HTR-8/SVneo (cell line): ENCODE measurements around the gene EGR2.

ENCODE experiments used
- DNase-seq: peaks from one replicate; pipeline ENCODE4 v3.0.0; 2011; ENCODE audit warnings: low spot score, mixed read lengths; ENCODE audit not compliant: insufficient read length
- FAIRE-seq: peaks from 2 replicates; lab custom pipeline; 2011; peaks lifted over from hg19 to GRCh38; lab: Jason Lieb, UNC

EGR2 gene

DNA sequence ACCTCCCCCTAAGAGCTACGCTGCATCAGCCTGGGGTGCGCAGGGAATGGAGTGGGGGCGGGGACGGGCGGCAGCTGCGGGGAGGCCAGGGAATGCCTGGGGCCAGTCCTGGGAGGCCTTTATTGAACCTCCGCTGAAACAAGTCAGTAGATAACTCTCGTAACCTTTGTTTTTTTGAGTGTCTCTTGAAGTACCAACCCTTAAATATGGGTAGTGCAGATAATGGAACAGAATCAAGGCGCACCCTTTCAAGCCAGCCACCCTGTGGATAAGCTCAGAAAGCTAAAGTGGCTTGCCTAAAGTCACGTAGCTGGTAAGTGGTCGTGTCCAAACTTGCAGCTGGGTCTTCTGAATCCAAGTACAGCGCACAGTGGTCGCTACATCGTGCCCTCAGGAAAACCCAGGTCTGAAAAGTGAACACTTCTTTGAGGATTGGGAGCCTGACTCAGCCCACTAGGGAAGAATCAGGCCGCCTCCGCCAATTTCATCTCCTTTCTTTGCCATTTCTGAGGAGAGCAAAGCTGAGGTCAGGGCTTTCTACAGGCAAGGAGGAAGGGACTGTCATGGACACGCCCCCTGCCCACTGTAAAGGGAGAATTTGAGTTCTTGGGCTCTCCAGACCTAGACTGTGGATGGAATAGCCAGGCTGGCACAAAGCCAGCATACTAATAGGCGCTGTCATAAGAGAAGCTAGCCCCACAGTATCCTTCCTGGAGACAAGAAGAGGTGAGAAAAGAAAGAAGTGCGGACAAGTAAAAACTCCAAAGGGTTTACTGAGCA is 3.2 kb upstream of the EGR2 start:
- DNase-seq, result no peak
- no peak for FAIRE-seq

DNA sequence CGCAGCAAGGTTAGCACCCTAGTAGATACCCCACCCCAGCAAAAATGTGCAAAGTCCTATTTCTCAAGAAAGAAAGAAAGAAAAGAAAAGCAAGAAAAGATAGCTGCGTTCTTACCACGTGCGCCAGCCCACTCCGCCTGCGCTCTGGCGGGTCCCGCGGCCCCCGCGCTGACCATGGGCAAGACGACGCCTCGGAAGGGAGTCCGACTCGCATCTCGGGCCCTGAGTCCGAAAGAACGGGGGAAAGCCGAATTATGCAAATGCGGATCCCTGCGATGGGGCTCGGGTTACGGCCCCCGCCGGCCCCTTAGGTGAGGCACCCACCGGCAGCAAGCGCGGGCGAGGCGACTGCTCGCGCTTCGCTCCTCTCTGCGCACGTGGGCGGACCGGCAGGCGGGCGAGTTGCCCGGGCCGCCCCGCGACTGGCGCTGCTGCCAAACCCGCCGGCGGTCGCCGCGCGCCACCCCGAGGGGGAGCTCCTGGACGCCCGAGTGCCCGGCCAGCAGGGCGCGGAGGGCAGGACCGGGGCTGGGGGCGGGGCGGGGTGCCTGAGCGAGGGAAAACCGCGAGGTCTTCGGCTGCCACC is 2.4 kb upstream of the EGR2 start:
- DNase-seq (no peak), FAIRE-seq (no peak)

DNA sequence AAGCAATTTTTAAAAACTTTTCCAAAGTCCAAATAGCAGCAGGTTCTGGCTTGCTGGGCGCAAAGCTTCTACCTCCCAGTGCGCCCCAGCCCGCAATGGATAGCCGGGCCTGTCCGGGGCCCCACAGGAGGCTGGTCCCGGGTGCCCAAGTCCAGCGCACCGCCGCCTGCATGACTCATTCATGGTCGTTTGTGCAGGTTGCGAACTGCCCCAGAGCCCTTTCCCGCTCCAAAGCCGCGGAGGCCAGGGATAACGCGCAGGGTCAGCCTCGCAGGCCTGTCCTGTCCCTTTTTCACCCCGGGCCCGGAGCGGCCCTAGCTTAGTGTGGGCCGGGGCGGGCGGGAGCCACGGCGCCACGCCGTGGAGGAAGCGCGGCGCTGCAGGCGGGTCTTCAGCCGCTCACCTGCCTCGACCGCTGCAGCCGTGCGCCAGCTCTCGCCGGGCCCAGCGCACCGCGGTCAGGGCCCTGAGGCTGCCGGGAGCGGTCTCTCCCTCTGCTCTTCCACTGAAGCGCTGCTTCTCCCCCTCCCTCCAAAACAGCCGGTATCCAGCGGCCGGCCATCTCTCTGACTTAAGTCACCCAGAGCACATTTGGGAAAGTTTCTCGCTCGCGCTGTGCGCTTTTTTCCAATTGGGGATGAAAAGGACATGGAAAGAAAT is 1.7 kb upstream of the EGR2 start:
- DNase-seq (peak; percentile 72), FAIRE-seq (no peak)

DNA sequence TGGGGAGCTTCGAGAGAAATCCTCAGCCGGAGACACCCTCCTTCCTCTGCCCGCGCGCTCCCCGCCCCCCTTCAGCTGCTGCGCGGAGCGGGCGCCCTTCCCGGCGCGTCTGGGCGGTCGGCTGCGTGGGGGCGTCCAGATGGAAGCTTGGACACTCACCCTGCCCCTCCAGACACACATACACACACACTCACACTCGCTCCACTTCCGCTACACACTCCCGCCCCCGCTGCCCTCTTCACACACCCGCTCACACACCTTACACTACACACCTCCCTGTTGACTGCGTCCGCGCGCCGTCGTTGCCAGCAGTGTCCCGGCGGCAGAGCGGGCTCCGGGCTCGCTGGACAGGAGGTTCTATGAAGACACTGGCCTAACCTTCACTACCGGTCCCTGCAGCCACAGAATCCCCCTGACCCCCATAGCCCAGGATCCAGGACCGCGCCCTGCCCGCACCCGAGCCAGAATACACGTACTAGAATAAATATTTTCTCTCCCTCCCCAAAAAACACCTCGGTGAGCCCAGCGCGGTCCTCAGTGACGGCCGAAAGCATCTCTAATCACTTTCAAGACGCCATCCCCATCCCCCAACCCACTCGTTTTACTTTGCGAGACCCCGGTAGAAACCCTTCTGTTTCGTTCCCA is 1.1 kb upstream of the EGR2 start:
- DNase-seq (no peak), FAIRE-seq (peak; percentile 52)

DNA sequence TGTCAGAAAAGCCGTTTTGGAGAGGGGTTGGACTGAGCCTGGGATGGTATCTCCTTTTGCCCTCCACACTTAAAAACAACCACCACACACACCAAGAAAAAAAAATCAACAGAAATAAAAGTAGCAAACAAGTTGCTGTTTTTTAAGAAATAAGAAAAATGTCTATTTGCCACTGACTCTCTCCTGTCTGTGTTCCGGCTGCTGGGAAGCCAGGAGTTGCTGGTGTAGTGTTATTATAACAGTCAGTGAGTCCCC is 163 bp downstream of the EGR2 start:
- DNase-seq (no peak), FAIRE-seq (no peak)

DNA sequence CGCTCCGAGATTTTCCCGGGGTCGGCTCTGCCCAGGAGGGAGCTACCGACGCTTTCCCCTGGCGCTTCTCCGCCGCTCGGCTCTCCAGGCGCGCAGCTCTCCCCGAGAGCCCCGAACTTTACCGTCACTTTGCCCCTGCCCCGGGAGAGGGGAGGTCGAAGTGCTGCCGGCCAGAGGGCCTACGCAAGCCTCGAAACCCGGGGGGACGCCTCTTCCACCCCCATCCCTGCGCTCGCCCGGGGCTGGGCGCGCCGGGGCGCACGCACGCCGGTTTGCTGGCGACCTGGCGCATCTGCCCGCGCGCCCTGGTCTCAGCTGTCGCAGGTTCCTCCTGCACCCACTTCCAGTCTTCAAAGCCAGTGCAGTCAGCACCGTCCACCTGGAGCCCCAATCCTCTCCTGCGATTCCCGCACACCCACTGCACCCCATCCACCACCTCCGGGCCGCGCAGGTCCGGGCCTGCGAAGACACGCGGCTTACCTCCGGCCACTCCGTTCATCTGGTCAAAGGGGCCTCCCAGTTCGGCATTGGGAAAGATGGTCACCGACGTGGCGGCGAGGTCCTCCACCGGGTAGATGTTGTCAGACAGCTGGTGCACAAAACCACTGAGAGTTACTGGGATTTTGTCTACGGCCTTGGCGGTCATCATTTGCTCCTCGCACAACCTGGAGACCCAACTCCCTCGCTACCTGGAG is 638 bp downstream of the EGR2 start:
- FAIRE-seq (no peak), DNase-seq (no peak)

DNA sequence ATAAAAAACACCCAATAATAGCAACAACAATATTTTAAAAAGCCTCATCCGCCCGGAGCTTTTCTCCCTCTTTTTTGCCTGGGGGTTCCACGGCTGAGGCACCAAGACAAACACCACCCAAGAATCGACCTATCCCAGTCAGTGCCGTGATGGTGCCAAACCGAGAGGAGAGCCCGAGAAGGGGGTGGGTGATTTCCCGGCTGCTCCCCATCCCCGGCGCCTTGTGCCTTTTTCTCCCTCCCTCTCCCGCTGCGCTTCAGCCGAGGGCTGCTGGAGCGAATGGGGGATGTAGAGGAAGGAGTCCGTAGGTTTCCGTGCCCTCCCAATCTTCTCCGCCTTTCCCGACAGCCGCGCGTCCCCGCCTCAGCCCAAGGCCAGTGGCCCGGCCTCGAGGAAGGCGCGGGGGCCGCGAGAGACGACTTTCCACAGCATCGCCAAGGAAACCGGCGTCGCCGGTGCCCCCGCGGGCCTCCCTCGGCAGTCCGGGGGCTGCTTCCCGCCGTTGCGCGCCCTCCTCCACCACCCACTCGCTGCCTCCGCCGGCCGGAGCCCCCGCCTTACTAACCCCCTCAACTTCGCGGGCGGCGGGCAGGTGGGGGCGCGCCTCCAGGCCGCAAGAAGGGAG is 1.3 kb downstream of the EGR2 start:
- no peak for FAIRE-seq
- DNase-seq, result no peak

DNA sequence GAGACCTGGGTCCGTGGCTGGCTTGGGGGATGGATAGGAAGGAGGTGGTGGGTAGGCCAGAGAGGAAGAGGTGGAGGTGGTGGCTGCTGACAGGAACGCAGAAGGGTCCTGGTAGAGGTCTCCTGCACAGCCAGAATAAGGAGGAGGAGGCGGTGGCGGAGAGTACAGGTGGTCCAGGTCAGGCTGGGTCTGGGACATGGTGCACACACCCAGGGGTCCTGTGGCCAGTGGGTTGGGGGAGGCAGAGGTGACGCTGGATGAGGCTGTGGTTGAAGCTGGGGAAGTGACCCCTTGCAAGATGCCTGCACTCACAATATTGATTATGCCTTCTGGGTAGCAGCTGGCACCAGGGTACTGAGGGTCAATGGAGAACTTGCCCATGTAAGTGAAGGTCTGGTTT is 2.2 kb downstream of the EGR2 start:
- no peak for FAIRE-seq

DNA sequence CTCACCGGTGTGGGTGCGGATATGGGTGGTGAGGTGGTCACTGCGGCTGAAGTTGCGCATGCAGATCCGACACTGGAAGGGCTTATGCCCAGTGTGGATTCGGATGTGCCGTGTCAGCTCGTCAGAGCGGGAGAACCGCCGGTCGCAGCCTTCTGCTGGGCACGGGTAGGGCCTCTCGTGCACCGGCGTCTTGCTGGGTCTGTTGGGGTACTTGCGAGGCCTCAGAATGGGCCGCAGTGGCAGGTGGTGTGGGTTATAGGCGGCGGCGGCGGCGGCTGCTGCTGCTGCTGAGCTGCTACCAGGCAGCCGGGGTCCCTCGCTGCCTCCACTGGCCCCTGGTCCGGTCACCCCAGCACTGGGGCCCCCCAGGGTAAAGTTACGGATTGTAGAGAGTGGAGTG is 2.7 kb downstream of the EGR2 start:
- FAIRE-seq, result no peak
- no peak for DNase-seq

More for the DNA sequence above, 2.2 kb downstream of the EGR2 start:
- DNase-seq, result no peak

DNA sequence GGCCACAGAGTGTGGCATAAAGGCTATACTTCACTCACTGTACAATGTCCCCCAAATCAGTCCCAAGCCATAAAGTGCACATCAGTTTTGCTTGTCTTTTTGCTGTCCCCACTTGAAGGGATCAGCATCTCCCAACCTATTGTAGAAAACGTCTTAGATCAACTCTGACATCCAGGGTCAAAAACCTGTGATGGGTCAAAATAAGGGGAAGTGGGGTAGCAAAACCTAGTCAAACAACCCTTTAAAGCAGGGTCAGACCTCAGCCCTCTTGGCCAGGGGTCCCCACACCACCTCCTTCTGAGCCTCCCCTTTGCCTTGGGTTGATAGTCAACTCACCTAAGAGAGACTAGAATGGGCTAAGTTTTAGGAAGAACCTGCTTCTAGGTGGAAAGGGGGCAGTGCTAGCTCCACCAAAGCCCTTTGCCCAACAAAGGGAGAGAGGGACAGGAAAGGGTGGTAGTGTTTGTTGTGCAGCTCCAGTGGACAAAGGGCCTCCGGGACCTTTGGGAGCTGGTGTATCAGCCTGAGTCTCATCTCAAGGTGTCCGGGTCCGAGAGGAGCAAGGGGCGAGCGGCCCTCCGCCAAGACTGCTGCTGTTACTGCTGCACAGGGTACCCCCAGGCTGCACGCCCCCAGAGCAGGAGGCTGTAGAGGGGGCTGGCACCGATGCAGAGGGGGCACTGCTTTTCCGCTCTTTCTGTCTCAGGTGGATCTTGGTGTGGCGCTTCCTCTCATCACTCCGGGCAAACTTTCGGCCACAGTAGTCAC is 3.3 kb downstream of the EGR2 start:
- FAIRE-seq, result no peak
- DNase-seq, result no peak

DNA sequence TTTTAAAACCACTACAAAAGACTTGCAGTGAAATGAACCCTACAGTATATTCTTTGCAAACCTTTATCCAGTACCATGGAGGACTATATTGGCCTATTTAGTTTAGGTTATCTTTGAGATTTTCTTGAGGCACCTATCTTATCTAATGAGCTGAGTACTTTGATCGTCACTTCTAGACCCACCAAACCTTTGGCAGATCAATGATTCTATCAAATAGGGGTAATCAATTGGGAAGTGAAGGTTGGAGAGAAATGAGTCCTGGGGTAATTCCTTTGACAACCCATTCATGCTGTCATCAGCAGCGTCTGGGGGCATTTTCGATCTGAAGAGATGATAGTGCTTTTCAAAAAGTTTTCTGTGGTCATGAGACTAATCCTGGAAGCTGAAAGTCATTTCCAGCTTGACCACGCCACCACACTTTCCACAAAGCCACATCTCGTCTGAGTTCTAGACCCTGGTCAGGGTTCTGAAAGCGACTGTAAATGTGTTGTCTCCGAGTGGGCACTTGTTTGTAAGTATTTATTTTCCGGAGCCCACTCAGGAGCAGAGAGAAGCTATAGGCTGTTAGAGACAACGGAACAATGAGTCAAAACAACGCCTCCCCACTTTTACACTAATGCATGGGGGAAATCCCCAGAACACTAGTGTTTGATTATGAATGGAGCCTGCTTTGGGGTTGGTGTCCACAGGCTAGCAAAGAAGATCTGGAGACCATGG is 4.8 kb downstream of the EGR2 start:
- DNase-seq, result no peak
- FAIRE-seq, result no peak

DNA sequence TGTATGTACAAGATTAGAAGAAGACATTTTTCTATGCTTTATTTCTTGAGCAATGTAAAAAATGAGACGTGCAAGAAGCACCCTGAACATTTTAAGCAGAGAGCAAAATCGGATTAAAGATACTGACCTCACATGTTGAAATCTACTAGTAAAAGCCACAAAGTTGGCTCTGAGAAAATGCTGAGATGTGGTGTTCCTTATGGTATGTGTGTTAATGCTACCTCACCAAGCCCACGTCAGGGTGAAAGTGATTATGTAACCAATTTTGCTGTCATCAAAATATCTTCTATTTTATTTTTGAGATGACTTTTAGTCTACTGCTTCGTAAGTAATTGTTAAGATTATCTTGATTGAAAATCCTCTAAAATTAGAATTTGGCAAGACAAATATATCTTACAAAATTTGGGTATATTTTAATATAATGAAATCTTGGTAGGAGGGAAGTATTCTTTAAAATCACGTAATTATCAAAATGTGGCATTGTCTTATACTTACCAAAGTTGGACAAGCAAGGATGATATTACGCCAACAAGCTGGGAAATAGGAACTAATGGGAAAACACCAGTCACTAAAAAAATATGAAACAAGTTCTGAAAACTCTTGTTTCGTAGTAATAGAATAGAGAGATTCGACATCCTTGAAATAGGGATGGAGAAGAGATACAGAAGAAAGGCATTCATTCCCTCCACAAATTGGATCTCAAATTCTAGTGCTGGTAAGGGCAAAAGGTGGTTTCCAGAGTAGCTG is 5.8 kb downstream of the EGR2 start:
- DNase-seq, result no peak
- no peak for FAIRE-seq

DNA sequence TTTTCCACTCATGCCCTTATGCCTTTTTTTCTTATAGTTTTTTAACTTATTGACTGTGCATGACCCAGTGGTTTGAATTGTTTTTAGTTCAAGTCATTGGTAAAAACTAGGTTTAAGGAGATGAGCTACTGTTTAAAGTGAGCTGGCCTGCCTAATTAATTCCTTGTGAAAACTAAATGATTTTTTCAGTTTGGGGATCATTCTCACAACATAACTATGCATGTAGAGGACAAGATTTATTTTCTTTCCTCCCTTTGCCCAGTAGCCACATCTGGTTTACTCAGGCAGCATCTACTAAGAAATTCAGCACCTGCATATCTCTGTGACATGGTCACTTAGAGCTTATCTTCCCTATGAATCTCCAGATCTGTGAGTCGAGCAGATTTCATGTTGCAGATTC is 9.9 kb downstream of the EGR2 start:
- no peak for FAIRE-seq

DNA sequence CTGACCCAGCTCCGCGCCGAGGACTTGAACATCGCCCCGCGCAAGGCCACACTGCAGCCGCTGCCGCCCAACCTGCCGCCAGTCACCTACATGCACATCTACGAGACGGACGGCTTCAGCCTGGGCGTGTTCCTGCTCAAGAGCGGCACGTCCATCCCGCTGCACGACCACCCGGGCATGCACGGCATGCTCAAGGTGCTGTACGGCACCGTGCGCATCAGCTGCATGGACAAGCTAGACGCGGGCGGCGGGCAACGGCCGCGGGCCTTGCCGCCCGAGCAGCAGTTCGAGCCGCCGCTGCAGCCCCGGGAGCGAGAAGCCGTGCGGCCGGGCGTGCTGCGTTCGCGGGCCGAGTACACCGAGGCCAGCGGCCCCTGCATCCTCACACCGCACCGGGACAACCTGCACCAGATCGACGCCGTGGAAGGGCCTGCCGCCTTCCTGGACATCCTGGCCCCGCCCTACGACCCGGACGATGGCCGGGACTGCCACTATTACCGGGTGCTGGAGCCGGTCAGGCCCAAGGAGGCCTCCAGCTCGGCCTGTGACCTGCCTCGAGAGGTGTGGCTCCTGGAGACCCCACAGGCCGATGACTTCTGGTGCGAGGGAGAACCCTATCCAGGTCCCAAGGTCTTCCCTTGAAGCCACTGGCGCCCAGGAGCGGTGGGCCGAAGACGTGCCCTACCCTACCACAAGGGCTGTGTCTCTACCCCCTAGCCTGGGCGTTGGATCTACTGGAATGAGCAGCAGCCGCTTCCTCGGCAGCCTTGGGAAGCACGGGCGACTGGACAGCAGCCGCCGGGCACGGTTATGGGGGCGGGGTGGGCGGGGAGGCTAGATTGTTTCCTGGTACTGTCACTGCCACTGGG is 10.7 kb downstream of the EGR2 start:
- FAIRE-seq, result peak; percentile 33
- no peak for DNase-seq

More for the DNA sequence above, 9.9 kb downstream of the EGR2 start:
- no peak for DNase-seq

DNA sequence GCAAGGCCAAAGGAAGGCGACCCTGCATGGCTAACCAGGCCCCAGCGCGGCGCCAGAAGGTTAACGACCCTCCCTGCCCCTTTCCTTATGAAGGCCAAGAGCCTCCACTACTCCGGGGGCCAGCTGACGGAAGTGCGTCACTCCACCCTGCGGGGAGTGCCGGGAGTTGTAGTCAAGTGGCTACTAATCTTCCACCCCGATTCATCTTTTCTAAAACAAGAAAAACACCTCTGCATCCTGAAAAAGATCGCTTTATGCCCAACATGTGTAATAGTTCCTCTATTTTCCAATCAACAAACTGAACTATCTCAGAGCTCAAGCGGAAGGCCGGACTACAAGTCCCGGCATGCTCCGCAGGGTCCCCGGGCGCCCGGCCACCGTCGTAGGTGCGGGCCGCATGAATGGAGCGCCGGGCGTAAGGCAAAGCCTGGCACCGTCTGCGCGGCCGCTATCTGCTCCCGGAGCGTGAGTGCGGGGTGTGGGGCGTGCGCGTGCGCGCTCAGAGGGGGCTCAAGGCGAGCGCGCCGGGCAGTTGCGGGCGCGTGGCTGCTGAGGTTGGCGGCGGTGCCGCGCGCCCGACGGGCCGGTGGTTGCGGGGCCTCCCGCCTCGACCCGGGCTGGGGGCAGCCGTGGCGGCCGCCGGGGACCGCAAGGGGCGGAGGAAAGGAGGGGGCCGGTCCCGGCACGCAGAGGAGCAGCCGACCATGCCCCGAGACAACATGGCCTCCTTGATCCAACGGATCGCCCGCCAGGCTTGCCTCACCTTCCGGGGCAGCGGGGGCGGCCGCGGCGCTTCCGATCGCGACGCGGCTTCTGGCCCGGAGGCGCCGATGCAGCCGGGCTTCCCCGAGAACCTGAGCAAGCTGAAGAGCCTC is 11.6 kb downstream of the EGR2 start, which contains the start of gene ADO:
Gene ADO (plus strand): TSS at position 365 of the 875 bp plus-strand sequence. CDS start 340 bp downstream, at position 705.
- peak; percentile 46 for FAIRE-seq
- DNase-seq, result peak; percentile 84

DNA sequence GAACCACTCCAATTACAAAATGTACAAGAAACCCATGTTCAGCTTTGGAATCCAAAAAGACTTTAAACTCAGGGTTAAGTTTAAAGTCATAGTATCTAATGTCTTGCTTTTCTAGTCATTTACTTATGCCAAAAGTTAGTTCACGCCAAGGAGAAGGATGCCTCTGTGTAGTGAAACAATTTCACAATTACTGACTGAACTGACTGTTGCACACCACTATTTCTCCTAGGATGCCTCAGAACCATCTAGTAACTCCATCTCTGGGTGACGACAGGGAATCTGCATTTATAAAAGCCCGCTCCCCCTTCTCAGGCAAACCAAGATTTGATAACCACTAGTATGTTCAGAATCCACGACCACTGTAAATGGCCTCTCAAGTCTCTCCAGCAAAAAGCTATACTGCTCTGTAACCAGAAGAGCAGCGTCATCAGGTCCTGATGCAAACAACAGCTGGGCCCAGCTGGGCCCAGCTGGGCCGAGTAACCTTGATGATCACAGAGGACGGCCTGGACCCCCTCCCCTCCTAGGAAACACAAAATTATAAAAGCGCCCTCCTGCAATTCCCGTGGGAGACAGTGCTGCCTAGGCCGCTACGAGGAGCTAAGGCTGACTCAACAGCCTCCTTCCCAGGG is 12.3 kb downstream of the EGR2 start:
- FAIRE-seq, result no peak
- DNase-seq, result no peak
